ENCODE data around the gene ASIC5. TPM values are rescaled to one million over a fixed set of nuclear protein-coding genes. Genes with fewer than 3 reads are reported as not detected.

Gene ASIC5
- total and polyA plus RNA-seq, 2 experiments from 2014 or later = not detected

- Histone ChIP-seq H3K27ac (no peak overlapping the region), H3K79me2 (no peaks in the 10 kb centered on the region), H3K9me2 (replicated peaks; ENCODE audit: insufficient read depth) (no peaks in the 10 kb centered on the region), H3K9me3 (ENCODE audit: low read depth) (no peaks in the 10 kb centered on the region), H3K4me3 (no peak overlapping the region), H3K36me3 (replicated peaks; ENCODE audit: insufficient read depth, low read depth) (no peaks in the 10 kb centered on the region), H2AFZ (no peak overlapping the region), H3K4me1 (ENCODE audit: insufficient read depth) (peaks cover 13% of the 10 kb centered on the region), H3K27me3 (no peaks in the 10 kb centered on the region), H3K4me2 (no peak overlapping the region), H4K20me1 (ENCODE audit: insufficient read depth, poor library complexity, severe bottlenecking) (no peaks in the 10 kb centered on the region)
- WGBS (ENCODE audit: low lambda C conversion rate, missing lambda C conversion rate) = 91% methylated on average over 4 of the region's 4 CpGs
- no peak for DNase-seq (ENCODE audit: low spot score)
- no peak for TF ChIP-seq EZH2phosphoT487 (IDR thresholded peaks at IDR 0.05; ENCODE audit: low read depth, severe bottlenecking, unreplicated experiment)
- TF ChIP-seq, protein P1, sequence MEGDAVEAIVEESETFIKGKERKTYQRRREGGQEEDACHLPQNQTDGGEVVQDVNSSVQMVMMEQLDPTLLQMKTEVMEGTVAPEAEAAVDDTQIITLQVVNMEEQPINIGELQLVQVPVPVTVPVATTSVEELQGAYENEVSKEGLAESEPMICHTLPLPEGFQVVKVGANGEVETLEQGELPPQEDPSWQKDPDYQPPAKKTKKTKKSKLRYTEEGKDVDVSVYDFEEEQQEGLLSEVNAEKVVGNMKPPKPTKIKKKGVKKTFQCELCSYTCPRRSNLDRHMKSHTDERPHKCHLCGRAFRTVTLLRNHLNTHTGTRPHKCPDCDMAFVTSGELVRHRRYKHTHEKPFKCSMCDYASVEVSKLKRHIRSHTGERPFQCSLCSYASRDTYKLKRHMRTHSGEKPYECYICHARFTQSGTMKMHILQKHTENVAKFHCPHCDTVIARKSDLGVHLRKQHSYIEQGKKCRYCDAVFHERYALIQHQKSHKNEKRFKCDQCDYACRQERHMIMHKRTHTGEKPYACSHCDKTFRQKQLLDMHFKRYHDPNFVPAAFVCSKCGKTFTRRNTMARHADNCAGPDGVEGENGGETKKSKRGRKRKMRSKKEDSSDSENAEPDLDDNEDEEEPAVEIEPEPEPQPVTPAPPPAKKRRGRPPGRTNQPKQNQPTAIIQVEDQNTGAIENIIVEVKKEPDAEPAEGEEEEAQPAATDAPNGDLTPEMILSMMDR (IDR thresholded peaks at IDR 0.05; ENCODE audit: poor library complexity) = no peak
- no peak for TF ChIP-seq EZH2 (IDR thresholded peaks at IDR 0.05; ENCODE audit: borderline replicate concordance)
Observed at GRCh38 chr4:155781249-155781831, 84.7 kb downstream of the ASIC5 start.

DNA sequence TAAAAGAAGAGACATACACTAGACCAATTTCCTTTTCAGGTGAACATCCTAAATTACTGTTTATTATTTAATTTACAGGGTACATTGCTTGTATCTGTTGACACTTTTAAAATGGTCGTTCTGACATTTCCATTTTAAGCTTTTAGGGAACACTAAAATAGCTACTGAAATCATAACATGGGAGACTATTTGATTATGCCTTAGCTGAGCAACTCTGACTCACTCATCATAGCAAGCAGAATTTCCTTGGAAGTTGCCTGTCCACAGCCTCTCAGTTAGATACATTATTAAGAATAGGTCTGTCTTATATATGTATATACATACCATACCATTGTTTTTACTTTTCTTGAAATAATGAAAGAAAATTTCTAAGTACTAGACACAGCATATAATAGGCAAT is 85.3 kb downstream of the ASIC5 start:
- Histone ChIP-seq H3K27me3 (no peaks in the 10 kb centered on the region), H3K9me2 (replicated peaks; ENCODE audit: insufficient read depth) (no peaks in the 10 kb centered on the region), H3K79me2 (no peaks in the 10 kb centered on the region), H2AFZ (no peak overlapping the region), H3K4me3 (no peak overlapping the region), H3K27ac (no peak overlapping the region), H3K4me2 (no peak overlapping the region), H3K36me3 (replicated peaks; ENCODE audit: insufficient read depth, low read depth) (no peaks in the 10 kb centered on the region), H3K9me3 (ENCODE audit: low read depth) (no peaks in the 10 kb centered on the region), H3K4me1 (ENCODE audit: insufficient read depth) (peaks cover 13% of the 10 kb centered on the region), H4K20me1 (ENCODE audit: insufficient read depth, poor library complexity, severe bottlenecking) (no peaks in the 10 kb centered on the region)
- WGBS (ENCODE audit: low lambda C conversion rate, missing lambda C conversion rate) = 50% methylated on average over 1 of the region's 1 CpG
- no peak for DNase-seq (ENCODE audit: low spot score)
- no peak for TF ChIP-seq EZH2 (IDR thresholded peaks at IDR 0.05; ENCODE audit: borderline replicate concordance)
- no peak for TF ChIP-seq EZH2phosphoT487 (IDR thresholded peaks at IDR 0.05; ENCODE audit: low read depth, severe bottlenecking, unreplicated experiment)
- TF ChIP-seq, protein P1 (IDR thresholded peaks at IDR 0.05; ENCODE audit: poor library complexity) = no peak

Other genes starting within 250 kb of the ASIC5 start
- gene GUCY1A1, start 199.4 kb downstream of the ASIC5 start, total RNA-seq = 41.2 and 44.9 TPM in 2 replicates
- gene GUCY1A1, start 199.4 kb downstream of the ASIC5 start, polyA plus RNA-seq = 25.7 and 27.7 TPM in 2 replicates
- gene GUCY1B1, start 107.3 kb downstream of the ASIC5 start, total RNA-seq = 15.0 and 16.7 TPM in 2 replicates
- gene GUCY1B1, start 107.3 kb downstream of the ASIC5 start, polyA plus RNA-seq = 6.2 and 8.6 TPM in 2 replicates
- 246 and 253 TPM in 2 replicates for gene TDO2, start 37.4 kb upstream of the ASIC5 start, total RNA-seq
- gene TDO2, start 37.4 kb upstream of the ASIC5 start, polyA plus RNA-seq = 91.4 and 149 TPM in 2 replicates
- gene CTSO, start 87.6 kb upstream of the ASIC5 start, total RNA-seq = 25.6 and 28.2 TPM in 2 replicates
- 14.9 and 16.4 TPM in 2 replicates for gene CTSO, start 87.6 kb upstream of the ASIC5 start, polyA plus RNA-seq

Data from hepatocyte (in vitro differentiated cells).